Fibroblast of pulmonary artery (primary cell): Measurements from ENCODE around the gene NSF.
A peak's percentile ranks its signal among the peaks of the same experiment; 100 is the strongest.

Experiments
- DNase-seq: peaks from one replicate; pipeline ENCODE4 v3.0.0-alpha.2; 2010; ENCODE audit warnings: low read depth
- H3K4me3 ChIP-seq: replicated peaks from 2 replicates; pipeline ENCODE4 v1.5.1; 2011; ENCODE audit warnings: low read depth, mild to moderate bottlenecking, control low read depth, low read length, moderate library complexity
- TF ChIP-seq, protein P1 (sequence below): IDR thresholded peaks from 2 replicates; pipeline ENCODE4 v1.5.1; 2011; ENCODE audit warnings: mild to moderate bottlenecking, control low read depth, low read length, inconsistent platforms; ENCODE audit errors: missing control alignments

The NSF gene

GRCh38 chr17:46742565-46743270 lies 152.2 kb downstream of the NSF start:
- TF ChIP-seq, protein P1, sequence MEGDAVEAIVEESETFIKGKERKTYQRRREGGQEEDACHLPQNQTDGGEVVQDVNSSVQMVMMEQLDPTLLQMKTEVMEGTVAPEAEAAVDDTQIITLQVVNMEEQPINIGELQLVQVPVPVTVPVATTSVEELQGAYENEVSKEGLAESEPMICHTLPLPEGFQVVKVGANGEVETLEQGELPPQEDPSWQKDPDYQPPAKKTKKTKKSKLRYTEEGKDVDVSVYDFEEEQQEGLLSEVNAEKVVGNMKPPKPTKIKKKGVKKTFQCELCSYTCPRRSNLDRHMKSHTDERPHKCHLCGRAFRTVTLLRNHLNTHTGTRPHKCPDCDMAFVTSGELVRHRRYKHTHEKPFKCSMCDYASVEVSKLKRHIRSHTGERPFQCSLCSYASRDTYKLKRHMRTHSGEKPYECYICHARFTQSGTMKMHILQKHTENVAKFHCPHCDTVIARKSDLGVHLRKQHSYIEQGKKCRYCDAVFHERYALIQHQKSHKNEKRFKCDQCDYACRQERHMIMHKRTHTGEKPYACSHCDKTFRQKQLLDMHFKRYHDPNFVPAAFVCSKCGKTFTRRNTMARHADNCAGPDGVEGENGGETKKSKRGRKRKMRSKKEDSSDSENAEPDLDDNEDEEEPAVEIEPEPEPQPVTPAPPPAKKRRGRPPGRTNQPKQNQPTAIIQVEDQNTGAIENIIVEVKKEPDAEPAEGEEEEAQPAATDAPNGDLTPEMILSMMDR, result no peak
- peak; percentile 88 for DNase-seq

GRCh38 chr17:46744441-46744840 lies 154.0 kb downstream of the NSF start:
- H3K4me3 ChIP-seq, result no peak overlapping the region
- TF ChIP-seq, protein P1, result no peak
- DNase-seq, result no peak

More at GRCh38 chr17:46742565-46743270, 152.2 kb downstream of the NSF start:
- H3K4me3 ChIP-seq, result no peak overlapping the region

- H3K4me3 ChIP-seq, result no peak overlapping the region
- no peak for DNase-seq
- TF ChIP-seq, protein P1, result no peak
Measured at GRCh38 chr17:46745376-46745775, 154.9 kb downstream of the NSF start.

GRCh38 chr17:46751425-46751824 lies 161.0 kb downstream of the NSF start:
- TF ChIP-seq, protein P1, result no peak
- DNase-seq, result no peak
- no peak overlapping the region for H3K4me3 ChIP-seq

DNA sequence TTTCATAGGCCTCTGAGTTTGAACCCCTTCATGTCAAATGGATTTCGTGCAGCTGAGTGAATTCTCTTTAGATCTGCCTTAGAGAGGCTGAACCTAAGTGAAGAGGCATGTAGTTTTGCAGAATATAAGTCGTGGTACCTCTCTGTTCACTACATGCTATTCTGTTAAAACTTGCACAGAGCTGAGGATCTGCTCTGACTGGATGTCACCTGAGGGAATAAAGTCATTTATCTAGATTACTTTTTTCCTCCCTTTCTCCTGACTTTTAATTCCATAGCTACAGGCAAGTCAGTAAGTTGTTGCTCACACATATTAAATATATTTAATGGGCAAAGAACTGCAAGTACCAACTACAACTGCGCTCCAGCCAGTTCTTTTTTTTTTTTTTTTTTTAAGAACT lies 163.3 kb downstream of the NSF start:
- TF ChIP-seq, protein P1, result no peak
- no peak for DNase-seq

GRCh38 chr17:46756081-46756735 lies 165.7 kb downstream of the NSF start:
- no peak overlapping the region for H3K4me3 ChIP-seq
- DNase-seq, result no peak
- TF ChIP-seq, protein P1, result no peak

More for the DNA sequence above, 163.3 kb downstream of the NSF start:
- H3K4me3 ChIP-seq, result no peak overlapping the region
